GM21360 (cell line): ENCODE data around the gene CFAP119.

Experiments
- ATAC-seq: cut with Tn5 transposase; IDR thresholded peaks from one replicate; pipeline ENCODE4 v1.9.1; 2021; ENCODE audit warnings: mild to moderate bottlenecking, moderate library complexity; ENCODE audit not compliant: unreplicated experiment

CFAP119 gene

DNA sequence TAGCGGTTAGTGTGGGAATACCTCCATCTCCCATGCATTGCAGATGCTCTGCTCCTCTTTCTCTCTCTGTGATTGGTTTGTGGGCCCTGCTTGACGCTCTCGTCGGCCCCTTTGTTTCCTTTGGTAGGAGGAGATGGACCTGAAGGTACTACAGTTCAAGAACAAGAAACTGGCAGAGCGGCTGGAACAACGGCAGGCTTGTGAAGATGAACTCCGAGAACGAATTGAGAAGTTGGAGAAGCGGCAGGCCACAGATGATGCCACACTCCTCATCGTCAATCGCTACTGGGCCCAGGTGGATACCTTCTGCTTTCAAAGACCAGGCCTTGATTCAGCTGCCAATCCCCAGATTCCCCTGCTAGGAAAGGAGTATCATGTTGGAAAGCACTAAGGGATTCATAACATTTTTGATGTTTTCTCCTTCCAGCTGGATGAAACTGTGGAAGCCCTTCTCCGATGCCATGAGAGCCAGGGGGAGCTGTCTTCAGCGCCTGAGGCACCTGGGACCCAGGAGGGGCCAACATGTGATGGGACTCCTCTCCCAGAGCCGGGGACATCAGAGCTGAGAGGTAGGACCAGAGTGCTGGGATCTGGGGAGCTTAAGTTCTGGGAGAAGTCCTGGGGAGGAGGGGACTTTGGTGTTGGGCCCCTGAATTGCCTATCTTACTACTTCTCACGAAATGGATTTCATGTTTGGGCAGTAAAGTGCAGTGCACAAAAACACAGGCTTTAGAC is 1.3 kb upstream of the CFAP119 start:
- ATAC-seq, result no peak

DNA sequence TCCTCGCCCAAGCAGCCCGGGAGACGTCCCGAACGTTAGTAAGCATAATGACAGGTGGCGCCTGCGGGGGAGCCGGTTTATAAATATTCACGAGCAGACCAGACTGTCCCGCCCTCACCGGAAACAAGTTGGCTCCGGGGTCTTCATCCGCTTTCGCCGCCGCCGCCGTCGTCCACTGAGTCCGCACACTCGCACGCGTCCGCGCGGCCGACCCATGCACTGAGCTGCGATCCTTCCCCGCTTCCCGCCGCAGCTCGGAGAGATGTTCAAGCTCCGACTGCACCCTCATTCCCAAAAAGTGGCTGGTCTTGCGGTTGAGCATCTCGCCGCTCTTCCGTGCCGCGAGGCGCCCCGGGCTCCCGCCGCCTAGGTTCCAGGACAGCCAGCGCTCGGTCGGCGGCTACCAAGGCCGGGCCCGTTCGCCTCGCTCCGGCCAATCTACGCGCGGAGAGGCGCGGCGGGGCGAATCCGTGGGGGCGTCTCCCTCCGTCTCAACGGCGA is 385 bp downstream of the CFAP119 start:
- ATAC-seq, result peak; percentile 27

- ATAC-seq, result no peak
These were observed 1.1 kb downstream of the CFAP119 start for GRCh38 chr16:30760577-30761426.

DNA sequence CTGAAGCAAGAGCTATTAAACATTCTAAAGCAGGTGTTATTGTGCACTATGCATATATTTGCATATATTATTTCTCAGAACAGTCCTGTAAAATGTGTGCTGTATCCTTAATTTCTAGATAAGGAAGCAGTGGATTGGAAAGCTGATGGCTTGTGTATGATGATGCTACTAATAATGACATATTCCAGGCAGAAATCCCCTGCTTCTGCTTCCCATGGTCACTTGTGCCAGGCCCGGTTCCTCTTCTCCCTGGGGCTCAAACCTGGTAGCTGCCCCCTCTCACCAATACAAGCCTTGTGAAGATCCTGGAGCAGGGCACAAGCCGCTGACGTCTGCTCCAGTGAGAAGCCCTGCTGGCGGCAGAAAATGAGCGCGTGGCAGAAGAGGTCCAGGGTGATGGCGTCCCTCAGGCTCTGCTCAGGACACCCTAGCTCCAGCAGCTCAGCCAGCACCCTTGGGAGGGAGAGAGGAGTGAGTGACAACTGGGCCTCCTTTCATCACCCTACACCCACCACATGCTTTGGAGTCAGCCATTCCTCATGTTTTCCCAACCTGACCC is 1.8 kb downstream of the CFAP119 start:
- ATAC-seq, result no peak

DNA sequence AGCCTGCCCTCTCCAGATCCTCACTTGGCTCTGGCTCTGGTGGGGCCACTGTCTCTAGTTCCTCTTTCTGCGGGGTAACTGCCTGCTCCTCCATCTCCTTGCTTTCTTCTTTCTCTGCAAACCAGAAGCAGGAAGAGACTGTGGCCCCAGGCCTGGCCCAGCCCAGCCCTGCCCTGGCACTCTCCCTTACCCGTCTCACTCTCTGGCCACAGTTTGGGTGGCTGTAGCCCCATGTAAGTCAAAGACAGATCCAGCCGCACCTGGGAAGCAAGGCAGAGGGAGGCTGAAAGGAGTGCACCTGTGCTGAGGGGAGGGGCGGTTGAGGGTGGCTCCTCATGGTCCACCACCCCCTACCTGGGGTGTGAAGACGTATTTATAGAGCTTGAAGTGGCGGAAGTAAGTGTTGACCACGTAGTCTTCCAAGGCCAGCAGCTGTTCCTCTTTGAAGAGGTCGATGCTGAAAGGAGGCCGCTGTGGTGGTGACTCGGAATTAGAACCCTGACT is 2.8 kb downstream of the CFAP119 start:
- ATAC-seq, result no peak

GRCh38 chr16:30757316-30757715 is 4.5 kb downstream of the CFAP119 start:
- no peak for ATAC-seq

DNA sequence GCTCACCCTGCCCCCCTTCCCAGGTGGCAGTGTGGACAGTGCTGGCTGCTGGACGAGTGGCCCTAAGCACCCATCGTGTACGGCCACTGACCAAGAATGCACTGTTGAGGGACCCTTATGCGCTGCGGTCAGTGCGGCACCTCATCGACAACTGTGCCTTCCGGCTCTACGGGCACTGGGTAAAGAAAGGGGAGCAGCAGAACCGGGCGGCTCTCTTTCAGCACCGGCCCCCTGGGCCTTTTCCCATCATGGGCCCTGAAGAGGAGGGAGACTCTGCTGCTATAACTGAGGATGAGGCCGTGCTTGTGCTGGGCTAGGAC is 5.1 kb downstream of the CFAP119 start:
- no peak for ATAC-seq

DNA sequence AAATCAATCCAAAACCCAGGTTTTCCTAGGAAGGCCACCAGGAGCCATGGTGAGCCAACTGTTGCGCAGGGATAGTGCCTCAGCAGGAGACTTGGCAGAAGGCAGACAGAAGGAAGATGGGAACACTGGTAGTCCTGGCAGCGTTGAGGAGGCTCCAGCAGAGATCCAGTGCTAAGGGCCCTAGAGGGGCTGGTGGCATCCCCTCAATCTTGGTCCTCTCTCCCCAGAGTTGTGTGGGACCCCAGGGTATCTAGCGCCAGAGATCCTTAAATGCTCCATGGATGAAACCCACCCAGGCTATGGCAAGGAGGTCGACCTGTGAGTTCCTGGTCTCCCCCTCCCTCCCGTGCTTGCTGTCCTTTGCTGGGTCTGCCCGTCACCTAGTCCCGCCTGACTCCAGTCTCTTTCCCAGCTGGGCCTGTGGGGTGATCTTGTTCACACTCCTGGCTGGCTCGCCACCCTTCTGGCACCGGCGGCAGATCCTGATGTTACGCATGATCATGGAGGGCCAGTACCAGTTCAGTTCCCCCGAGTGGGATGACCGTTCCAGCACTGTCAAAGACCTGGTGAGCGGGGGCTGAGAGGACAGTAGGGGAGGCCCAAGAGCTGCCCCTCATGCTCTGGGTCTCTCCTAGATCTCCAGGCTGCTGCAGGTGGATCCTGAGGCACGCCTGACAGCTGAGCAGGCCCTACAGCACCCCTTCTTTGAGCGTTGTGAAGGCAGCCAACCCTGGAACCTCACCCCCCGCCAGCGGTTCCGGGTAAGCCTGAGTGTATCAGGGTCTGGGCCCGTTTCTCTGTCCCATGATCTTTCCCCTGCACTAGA is 5.7 kb downstream of the CFAP119 start:
- no peak for ATAC-seq

GRCh38 chr16:30753596-30753995 is 8.3 kb downstream of the CFAP119 start:
- ATAC-seq, result no peak

GRCh38 chr16:30750876-30751465 is 10.9 kb downstream of the CFAP119 start:
- no peak for ATAC-seq

- no peak for ATAC-seq
These were observed 11.7 kb downstream of the CFAP119 start for GRCh38 chr16:30750201-30750600.

GRCh38 chr16:30748634-30749445 is 13.0 kb downstream of the CFAP119 start:
- peak; percentile 10 for ATAC-seq

GRCh38 chr16:30747799-30748633 is 13.8 kb downstream of the CFAP119 start, which contains the start of gene PHKG2:
TSS of gene PHKG2 (plus strand) at chr16:30748425. CDS start at chr16:30748821, 396 bp downstream.
- ATAC-seq, result peak; percentile 96

GRCh38 chr16:30747331-30747730 is 14.5 kb downstream of the CFAP119 start:
- no peak for ATAC-seq

DNA sequence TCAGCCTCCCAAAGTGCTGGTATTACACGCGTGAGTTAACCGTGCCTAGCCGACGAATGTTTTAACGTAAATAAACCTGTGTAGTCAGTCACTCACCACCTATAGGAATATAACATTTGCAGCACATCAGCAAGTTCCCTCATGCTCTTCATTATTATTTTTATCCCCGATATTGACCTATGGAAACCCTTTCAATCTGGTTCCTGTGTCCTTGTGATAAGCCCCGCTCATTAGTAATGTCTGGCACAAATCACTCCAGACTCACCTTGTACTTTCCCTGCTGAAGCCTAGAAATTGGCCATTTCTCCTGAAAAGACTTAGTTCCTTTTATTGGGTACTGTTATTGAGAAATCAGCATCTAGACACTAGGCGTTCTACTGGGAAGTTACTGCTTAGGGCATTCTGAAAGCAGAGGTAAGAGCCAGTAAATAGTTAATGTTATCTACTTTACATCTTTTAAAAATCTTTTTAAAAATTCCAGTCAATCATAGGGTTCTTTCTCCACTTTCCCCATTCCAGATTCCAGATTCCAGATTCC is 15.2 kb downstream of the CFAP119 start:
- no peak for ATAC-seq

- no peak for ATAC-seq
These were observed 16.8 kb downstream of the CFAP119 start for GRCh38 chr16:30745082-30745481.

DNA sequence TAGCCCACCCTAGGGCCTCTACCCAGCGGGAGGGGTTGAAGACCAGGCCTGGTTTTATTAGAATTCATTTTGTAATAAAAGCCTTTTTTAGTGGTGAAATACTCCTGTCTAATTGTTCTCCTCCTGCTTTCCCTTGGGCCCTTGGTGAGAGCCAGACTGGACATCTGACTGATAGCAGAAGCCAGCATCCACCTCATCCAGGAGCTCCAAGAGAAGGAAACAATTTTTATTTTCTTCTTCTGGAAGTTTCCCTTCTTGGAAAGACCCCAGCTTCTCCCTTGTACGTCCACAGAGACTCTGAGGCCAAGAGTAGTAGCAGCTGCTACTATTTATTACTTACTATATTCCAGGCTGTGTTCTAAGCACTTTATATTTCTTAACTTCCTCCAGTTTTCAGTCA is 17.7 kb downstream of the CFAP119 start:
- ATAC-seq, result no peak

- no peak for ATAC-seq
These were observed 18.1 kb downstream of the CFAP119 start for GRCh38 chr16:30743716-30744115.
